Fibroblast of skin of left quadriceps (primary cell): ENCODE results near the gene M6PR.
"Not testable (repeated sequence)": the region's sequence is repeated elsewhere in the genome, so short reads cannot be mapped to it uniquely, and the experiment has no call there.

ENCODE experiments used
- DNase-seq, 2 experiments: peaks; one replicate each; pipeline ENCODE4 v3.0.0-alpha.2; 2013; ENCODE audit warnings: low read depth in 2 of 2

Gene M6PR

GRCh38 chr12:8950702-8951478 lies 1.4 kb upstream of the M6PR start:
- DNase-seq = no peak

- no peak for DNase-seq
Observed at GRCh38 chr12:8950221-8950527, 729 bp upstream of the M6PR start.

GRCh38 chr12:8948701-8949341 lies 624 bp downstream of the M6PR start:
- DNase-seq = no peak

GRCh38 chr12:8947737-8948136 lies 1.7 kb downstream of the M6PR start:
- no peak for DNase-seq

DNA sequence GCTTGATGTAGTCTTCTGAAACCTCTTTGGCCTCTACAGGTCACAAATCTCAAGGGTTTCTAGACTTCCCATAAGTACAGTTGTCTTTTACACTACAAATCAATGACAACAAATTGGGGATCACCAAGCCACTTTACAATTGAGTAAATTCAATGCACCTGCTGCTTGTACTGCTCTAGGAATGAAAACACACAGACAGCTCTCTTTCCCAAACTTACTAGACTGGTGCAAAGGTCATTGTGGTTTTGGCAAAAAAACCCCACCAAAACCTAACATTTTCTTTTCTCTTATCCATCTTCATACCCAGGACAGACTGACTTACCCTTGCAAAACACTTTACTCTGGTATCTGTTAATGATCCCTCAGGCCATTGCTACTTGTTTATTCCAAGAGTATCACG lies 2.7 kb downstream of the M6PR start:
- DNase-seq = no peak

- DNase-seq = no peak
Observed at GRCh38 chr12:8943565-8944186, 5.8 kb downstream of the M6PR start.

- DNase-seq = no peak
Observed at GRCh38 chr12:8941691-8942478, 7.6 kb downstream of the M6PR start.

- not testable (repeated sequence) for DNase-seq
Observed at GRCh38 chr12:8937842-8938442, 11.5 kb downstream of the M6PR start.

GRCh38 chr12:8936735-8937134 lies 12.7 kb downstream of the M6PR start:
- no peak for DNase-seq

- DNase-seq = not testable (repeated sequence)
Observed at GRCh38 chr12:8934080-8934479, 15.4 kb downstream of the M6PR start.

- DNase-seq = not testable (repeated sequence)
Observed at GRCh38 chr12:8932464-8932863, 17.0 kb downstream of the M6PR start.

GRCh38 chr12:8930655-8931323 lies 18.7 kb downstream of the M6PR start:
- DNase-seq = not testable (repeated sequence)

DNA sequence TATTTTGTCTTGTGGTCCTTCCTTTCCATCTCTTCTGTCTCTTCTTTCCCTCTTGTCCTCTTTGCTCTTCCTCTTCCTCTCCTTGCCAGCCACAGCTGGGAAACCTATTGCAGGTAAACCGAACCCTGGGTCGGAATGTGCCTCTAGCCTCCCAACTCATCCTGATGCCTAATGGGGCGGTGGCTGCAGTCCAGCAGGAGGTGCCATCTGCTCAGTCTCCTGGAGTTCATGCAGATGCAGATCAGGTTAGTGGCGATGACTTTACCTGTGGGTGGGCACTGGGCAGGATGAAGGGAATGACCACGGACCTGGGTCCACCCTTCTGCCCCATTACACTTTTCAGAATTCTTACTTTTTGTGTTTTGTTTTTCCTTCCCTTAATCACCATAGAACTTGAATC lies 26.9 kb downstream of the M6PR start:
- DNase-seq = no peak

DNA sequence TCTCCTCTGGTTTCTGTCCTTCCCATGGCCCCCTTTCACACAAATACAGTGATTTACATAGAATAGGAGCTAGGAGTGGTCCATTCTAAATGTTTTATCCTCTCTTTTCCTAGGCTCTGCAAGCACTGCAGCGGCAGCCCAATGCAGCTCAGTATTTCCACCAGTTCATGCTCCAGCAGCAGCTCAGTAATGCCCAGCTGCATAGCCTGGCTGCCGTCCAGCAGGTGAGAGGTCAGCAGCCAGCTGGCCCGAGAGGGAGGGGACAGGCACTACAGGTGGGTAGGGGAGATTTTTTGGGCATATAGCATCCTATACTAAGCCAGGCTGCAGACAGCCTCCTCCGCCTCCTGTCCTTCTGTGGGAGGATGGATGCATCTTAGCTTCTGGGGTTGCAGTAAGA lies 29.8 kb downstream of the M6PR start:
- not testable (repeated sequence) for DNase-seq

DNA sequence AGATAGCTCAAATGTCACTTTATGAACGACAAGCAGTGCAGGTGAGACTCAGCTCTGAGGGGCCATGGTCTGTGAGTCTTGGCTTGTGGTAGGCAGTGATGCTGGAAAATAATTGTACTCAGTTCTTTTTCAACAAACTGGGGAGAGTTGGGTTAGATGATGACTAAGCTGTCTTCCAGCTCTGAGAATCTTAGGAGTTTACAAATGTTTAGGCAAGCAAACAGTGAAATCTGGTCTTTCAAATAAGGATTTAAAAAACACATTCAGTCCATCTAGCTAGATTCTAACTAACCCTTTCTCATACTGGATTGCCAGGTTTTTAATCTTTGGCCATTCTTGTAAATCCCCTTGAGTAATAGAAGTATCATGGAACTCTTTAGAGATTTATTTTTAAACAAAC lies 31.7 kb downstream of the M6PR start:
- no peak for DNase-seq

- DNase-seq = no peak
Observed at GRCh38 chr12:8917031-8917430, 32.4 kb downstream of the M6PR start.

GRCh38 chr12:8916154-8916553 lies 33.3 kb downstream of the M6PR start:
- DNase-seq = no peak

- DNase-seq = peak in 1 of 2 experiments; percentile 5
Observed at GRCh38 chr12:8914716-8915526, 34.5 kb downstream of the M6PR start.

DNA sequence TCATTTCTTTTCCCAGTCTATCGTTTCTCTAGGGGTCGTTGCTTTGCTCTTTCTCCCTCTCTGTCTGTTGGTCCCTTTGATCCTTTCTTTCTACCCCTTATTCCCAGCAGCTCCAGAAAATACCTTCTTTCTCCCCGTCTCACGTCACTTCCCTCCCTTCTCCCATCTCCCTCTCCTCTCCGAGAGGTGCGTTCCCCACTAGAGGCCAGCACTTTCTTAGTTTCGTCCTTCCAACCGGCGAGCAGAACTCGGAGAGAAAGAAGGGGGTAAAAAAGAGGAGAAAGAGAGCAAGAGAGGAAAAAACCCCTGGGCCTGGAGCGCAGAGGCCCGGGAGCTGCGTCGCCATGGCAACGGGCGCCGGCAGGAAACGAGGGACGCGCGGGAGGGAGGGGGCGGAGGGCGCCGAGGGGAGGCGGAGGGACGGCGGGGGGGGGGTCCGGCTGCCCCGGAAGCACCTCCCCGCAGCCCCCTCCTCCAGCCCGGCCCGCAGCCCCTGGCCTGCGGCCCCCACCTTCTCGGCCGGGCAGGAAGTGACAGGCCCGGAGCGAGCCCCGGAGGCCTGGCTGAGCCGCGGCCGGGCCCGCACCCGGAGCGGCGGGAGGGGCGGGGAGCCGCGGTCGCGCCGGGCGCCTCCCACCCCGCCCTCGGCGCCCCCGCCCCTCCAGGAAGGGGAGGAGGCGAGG lies 35.3 kb downstream of the M6PR start, which contains the start of gene PHC1:
PHC1 (plus strand) TSS at position 477 of the 683 bp plus-strand sequence. CDS start 3,169 bp downstream, outside the sequence.
- peak; percentile 57 to 67 for DNase-seq

- DNase-seq = no peak
Observed at GRCh38 chr12:8913702-8914032, 35.8 kb downstream of the M6PR start.
